GM12892 (cell line): ENCODE data around the gene SEL1L.
"Not testable (repeated sequence)": the region's sequence is repeated elsewhere in the genome, so short reads cannot be mapped to it uniquely, and the experiment has no call there.

Experiments used
- POLR2A ChIP-seq: IDR thresholded peaks from 2 replicates; pipeline ENCODE4 v1.6.1; 2011; ENCODE audit warnings: low read depth, low read length, control low read depth
- POLR2AphosphoS5 ChIP-seq: IDR thresholded peaks from 2 replicates; pipeline ENCODE4 v1.6.1; 2011; ENCODE audit warnings: low read depth, low read length, control low read depth

DNA sequence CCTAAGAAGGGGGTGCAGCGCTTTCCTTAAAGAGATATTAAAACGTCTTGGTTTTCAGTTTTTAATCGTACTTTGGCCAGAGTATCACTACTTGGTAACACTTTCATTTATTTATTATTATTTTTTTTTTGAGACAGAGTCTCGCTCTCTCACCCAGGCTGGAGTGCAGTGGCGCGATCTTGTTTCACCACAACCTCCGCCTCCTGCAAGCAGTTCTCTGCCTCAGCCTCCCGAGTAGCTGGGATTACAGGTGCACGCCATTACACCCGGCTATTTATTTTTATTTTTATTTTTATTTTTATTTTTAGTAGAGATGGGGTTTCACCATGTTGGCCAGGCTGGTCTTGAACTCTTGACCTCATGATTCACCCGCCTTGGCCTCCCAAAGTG lies 68.7 kb downstream of the SEL1L start:
- TF ChIP-seq POLR2A, POLR2AphosphoS5: not testable (repeated sequence)
